Immature natural killer cell (primary cell): ENCODE data around the gene CNKSR3. TPM values are rescaled to one million over a fixed set of nuclear protein-coding genes. Genes with fewer than 3 reads are reported as not detected.

ENCODE experiments used
- DNase-seq, 3 donors: peaks; one replicate each; pipeline ENCODE4 v3.0.0; 2022; ENCODE audit warnings: mixed read lengths in 1 of 3
- H3K27ac Mint-ChIP-seq, 6 donors: one replicate each; pipeline ENCODE4 v1.8.0; 2020; ENCODE audit warnings: mixed read lengths in 6 of 6, mild to moderate bottlenecking in 5 of 6, inconsistent platforms in 4 of 6, moderate library complexity in 3 of 6
- H3K27me3 Mint-ChIP-seq, 3 donors: one replicate each; pipeline ENCODE4 v1.8.0; 2020 to 2021; ENCODE audit warnings: low read depth in 3 of 3, mild to moderate bottlenecking in 3 of 3, mixed read lengths in 3 of 3, moderate library complexity in 3 of 3, inconsistent platforms in 1 of 3
- H3K36me3 Mint-ChIP-seq, 3 donors: one replicate each; pipeline ENCODE4 v1.8.0; 2020; ENCODE audit warnings: mixed read lengths in 3 of 3, inconsistent platforms in 2 of 3, mild to moderate bottlenecking in 2 of 3
- H3K4me1 Mint-ChIP-seq, 2 donors: one replicate each; pipeline ENCODE4 v1.8.0; 2020; ENCODE audit warnings: inconsistent platforms in 2 of 2, mild to moderate bottlenecking in 2 of 2, mixed read lengths in 2 of 2, moderate library complexity in 1 of 2
- H3K4me3 Mint-ChIP-seq, 5 donors: one replicate each; pipeline ENCODE4 v1.8.0; 2020; ENCODE audit warnings: mild to moderate bottlenecking in 5 of 5, mixed read lengths in 5 of 5, inconsistent platforms in 3 of 5, moderate library complexity in 3 of 5
- H3K9me3 Mint-ChIP-seq, 6 donors: one replicate each; pipeline ENCODE4 v1.8.0; 2020; ENCODE audit warnings: mild to moderate bottlenecking in 6 of 6, mixed read lengths in 6 of 6, inconsistent platforms in 4 of 6, moderate library complexity in 3 of 6
- polyA plus RNA-seq, 3 donors: library from polyadenylated mRNA; unstranded; fragments of 300-500 nt; fragmentation: Illumina TruSeq; gene quantifications; one replicate each; pipeline ENCODE4 v1.2.3, GENCODE V29; 2021

CNKSR3 gene
- polyA plus RNA-seq, 3 donors from 2014 or later: 0.13 TPM; not detected in 2

- Mint-ChIP-seq H3K27me3 (peaks cover 4 to 12% (median 6%) of the 10 kb centered on the region in 3 donors), H3K4me3 (no peak overlapping the region), H3K36me3 (no peaks in the 10 kb centered on the region), H3K9me3 (peaks cover 0 to 2% (median 0%) of the 10 kb centered on the region in 6 donors), H3K27ac (no peak overlapping the region), H3K4me1 (no peaks in the 10 kb centered on the region)
- no peak for DNase-seq
These were observed 115.9 kb downstream of the CNKSR3 start for GRCh38 chr6:154394571-154394970.

- DNase-seq: no peak
- Mint-ChIP-seq H3K36me3 (no peaks in the 10 kb centered on the region), H3K4me1 (no peaks in the 10 kb centered on the region), H3K27me3 (peaks cover 4 to 9% (median 6%) of the 10 kb centered on the region in 3 donors), H3K9me3 (peaks cover 0 to 4% (median 0%) of the 10 kb centered on the region in 6 donors), H3K4me3 (no peak overlapping the region), H3K27ac (no peak overlapping the region)
These were observed 120.5 kb downstream of the CNKSR3 start for GRCh38 chr6:154390034-154390433.

- Mint-ChIP-seq H3K4me1 (no peaks in the 10 kb centered on the region), H3K27me3 (peaks cover 4 to 9% (median 6%) of the 10 kb centered on the region in 3 donors), H3K9me3 (peaks cover 0 to 4% (median 0%) of the 10 kb centered on the region in 6 donors), H3K27ac (no peak overlapping the region), H3K36me3 (no peaks in the 10 kb centered on the region), H3K4me3 (no peak overlapping the region)
- no peak for DNase-seq
These were observed 121.7 kb downstream of the CNKSR3 start for GRCh38 chr6:154388803-154389202.

- Mint-ChIP-seq H3K9me3 (peaks cover 0 to 4% (median 0%) of the 10 kb centered on the region in 6 donors), H3K27ac (no peak overlapping the region), H3K4me3 (no peak overlapping the region), H3K27me3 (peaks cover 2 to 6% (median 6%) of the 10 kb centered on the region in 3 donors), H3K36me3 (no peaks in the 10 kb centered on the region), H3K4me1 (no peaks in the 10 kb centered on the region)
- no peak for DNase-seq
These were observed 123.4 kb downstream of the CNKSR3 start for GRCh38 chr6:154386848-154387717.

GRCh38 chr6:154384191-154384590, 126.3 kb downstream of the CNKSR3 start:
- no peak overlapping the region for H3K4me3 Mint-ChIP-seq
- no peaks in the 10 kb centered on the region for H3K9me3 Mint-ChIP-seq
- no peaks in the 10 kb centered on the region for H3K27me3 Mint-ChIP-seq
- no peaks in the 10 kb centered on the region for H3K4me1 Mint-ChIP-seq
- no peak for DNase-seq
- H3K36me3 Mint-ChIP-seq: no peaks in the 10 kb centered on the region
- H3K27ac Mint-ChIP-seq: no peak overlapping the region

GRCh38 chr6:154383273-154383672, 127.2 kb downstream of the CNKSR3 start:
- H3K4me1 Mint-ChIP-seq: no peaks in the 10 kb centered on the region
- no peaks in the 10 kb centered on the region for H3K27me3 Mint-ChIP-seq
- no peaks in the 10 kb centered on the region for H3K36me3 Mint-ChIP-seq
- no peak overlapping the region for H3K27ac Mint-ChIP-seq
- no peaks in the 10 kb centered on the region for H3K9me3 Mint-ChIP-seq
- no peak for DNase-seq
- H3K4me3 Mint-ChIP-seq: no peak overlapping the region

GRCh38 chr6:154382740-154383139, 127.7 kb downstream of the CNKSR3 start:
- no peak overlapping the region for H3K27ac Mint-ChIP-seq
- H3K36me3 Mint-ChIP-seq: no peaks in the 10 kb centered on the region
- no peak for DNase-seq
- H3K4me1 Mint-ChIP-seq: no peaks in the 10 kb centered on the region
- H3K4me3 Mint-ChIP-seq: no peak overlapping the region
- no peaks in the 10 kb centered on the region for H3K27me3 Mint-ChIP-seq
- no peaks in the 10 kb centered on the region for H3K9me3 Mint-ChIP-seq

- Mint-ChIP-seq H3K4me3 (no peak overlapping the region), H3K9me3 (no peaks in the 10 kb centered on the region), H3K27me3 (no peaks in the 10 kb centered on the region), H3K36me3 (no peaks in the 10 kb centered on the region), H3K27ac (no peak overlapping the region), H3K4me1 (no peaks in the 10 kb centered on the region)
- DNase-seq: no peak
These were observed 128.9 kb downstream of the CNKSR3 start for GRCh38 chr6:154381548-154381947.

GRCh38 chr6:154380741-154381140, 129.7 kb downstream of the CNKSR3 start:
- H3K27me3 Mint-ChIP-seq: peaks cover 0 to 3% (median 0%) of the 10 kb centered on the region in 3 donors
- no peak for DNase-seq
- no peaks in the 10 kb centered on the region for H3K36me3 Mint-ChIP-seq
- no peak overlapping the region for H3K27ac Mint-ChIP-seq
- H3K9me3 Mint-ChIP-seq: no peaks in the 10 kb centered on the region
- H3K4me1 Mint-ChIP-seq: no peaks in the 10 kb centered on the region
- no peak overlapping the region for H3K4me3 Mint-ChIP-seq

GRCh38 chr6:154379585-154379984, 130.9 kb downstream of the CNKSR3 start:
- H3K27ac Mint-ChIP-seq: no peak overlapping the region
- no peak overlapping the region for H3K4me3 Mint-ChIP-seq
- no peaks in the 10 kb centered on the region for H3K36me3 Mint-ChIP-seq
- no peaks in the 10 kb centered on the region for H3K9me3 Mint-ChIP-seq
- H3K27me3 Mint-ChIP-seq: peaks cover 0 to 4% (median 0%) of the 10 kb centered on the region in 3 donors
- no peaks in the 10 kb centered on the region for H3K4me1 Mint-ChIP-seq
- DNase-seq: no peak

GRCh38 chr6:154378518-154378917, 132.0 kb downstream of the CNKSR3 start:
- Mint-ChIP-seq H3K4me3 (no peak overlapping the region), H3K36me3 (no peaks in the 10 kb centered on the region), H3K27ac (no peak overlapping the region), H3K27me3 (peaks cover 0 to 6% (median 0%) of the 10 kb centered on the region in 3 donors), H3K9me3 (no peaks in the 10 kb centered on the region), H3K4me1 (no peaks in the 10 kb centered on the region)
- DNase-seq: no peak

- H3K4me1 Mint-ChIP-seq: no peaks in the 10 kb centered on the region
- H3K9me3 Mint-ChIP-seq: no peaks in the 10 kb centered on the region
- H3K4me3 Mint-ChIP-seq: no peak overlapping the region
- no peaks in the 10 kb centered on the region for H3K36me3 Mint-ChIP-seq
- no peak overlapping the region for H3K27ac Mint-ChIP-seq
- DNase-seq: no peak
- peaks cover 0 to 6% (median 0%) of the 10 kb centered on the region in 3 donors for H3K27me3 Mint-ChIP-seq
These were observed 132.8 kb downstream of the CNKSR3 start for GRCh38 chr6:154377726-154378125.

- H3K27me3 Mint-ChIP-seq: peaks cover 0 to 7% (median 1%) of the 10 kb centered on the region in 3 donors
- H3K27ac Mint-ChIP-seq: no peak overlapping the region
- DNase-seq: no peak
- H3K4me3 Mint-ChIP-seq: no peak overlapping the region
- no peaks in the 10 kb centered on the region for H3K4me1 Mint-ChIP-seq
- no peaks in the 10 kb centered on the region for H3K9me3 Mint-ChIP-seq
- H3K36me3 Mint-ChIP-seq: no peaks in the 10 kb centered on the region
These were observed 136.5 kb downstream of the CNKSR3 start for GRCh38 chr6:154373971-154374370.

- Mint-ChIP-seq H3K36me3 (no peaks in the 10 kb centered on the region), H3K9me3 (no peaks in the 10 kb centered on the region), H3K4me1 (no peaks in the 10 kb centered on the region), H3K4me3 (no peak overlapping the region), H3K27me3 (peaks cover 0 to 7% (median 1%) of the 10 kb centered on the region in 3 donors), H3K27ac (no peak overlapping the region)
- DNase-seq: no peak
These were observed 139.2 kb downstream of the CNKSR3 start for GRCh38 chr6:154371281-154371680.

GRCh38 chr6:154370545-154370944, 139.9 kb downstream of the CNKSR3 start:
- Mint-ChIP-seq H3K27me3 (peaks cover 0 to 5% (median 1%) of the 10 kb centered on the region in 3 donors), H3K4me3 (no peak overlapping the region), H3K9me3 (no peaks in the 10 kb centered on the region), H3K27ac (peak overlapping the region in 1 of 6 donors; percentile 31), H3K4me1 (no peaks in the 10 kb centered on the region), H3K36me3 (no peaks in the 10 kb centered on the region)
- peak in 1 of 3 donors; percentile 3 for DNase-seq
